ENCODE data around the gene MTG2.

- TF ChIP-seq POLR2A (IDR thresholded peaks at IDR 0.05) = no peak
- TF ChIP-seq, protein P1, sequence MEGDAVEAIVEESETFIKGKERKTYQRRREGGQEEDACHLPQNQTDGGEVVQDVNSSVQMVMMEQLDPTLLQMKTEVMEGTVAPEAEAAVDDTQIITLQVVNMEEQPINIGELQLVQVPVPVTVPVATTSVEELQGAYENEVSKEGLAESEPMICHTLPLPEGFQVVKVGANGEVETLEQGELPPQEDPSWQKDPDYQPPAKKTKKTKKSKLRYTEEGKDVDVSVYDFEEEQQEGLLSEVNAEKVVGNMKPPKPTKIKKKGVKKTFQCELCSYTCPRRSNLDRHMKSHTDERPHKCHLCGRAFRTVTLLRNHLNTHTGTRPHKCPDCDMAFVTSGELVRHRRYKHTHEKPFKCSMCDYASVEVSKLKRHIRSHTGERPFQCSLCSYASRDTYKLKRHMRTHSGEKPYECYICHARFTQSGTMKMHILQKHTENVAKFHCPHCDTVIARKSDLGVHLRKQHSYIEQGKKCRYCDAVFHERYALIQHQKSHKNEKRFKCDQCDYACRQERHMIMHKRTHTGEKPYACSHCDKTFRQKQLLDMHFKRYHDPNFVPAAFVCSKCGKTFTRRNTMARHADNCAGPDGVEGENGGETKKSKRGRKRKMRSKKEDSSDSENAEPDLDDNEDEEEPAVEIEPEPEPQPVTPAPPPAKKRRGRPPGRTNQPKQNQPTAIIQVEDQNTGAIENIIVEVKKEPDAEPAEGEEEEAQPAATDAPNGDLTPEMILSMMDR (IDR thresholded peaks at IDR 0.05) = no peak
Observed at GRCh38 chr20:62159839-62160238, 23.0 kb upstream of the MTG2 start.
